CD14-positive monocyte (primary cell): ENCODE results near the gene MXI1. TPM values are rescaled to one million over a fixed set of nuclear protein-coding genes. Genes with fewer than 3 reads are reported as not detected.
"Not testable (repeated sequence)": the region's sequence is repeated elsewhere in the genome, so short reads cannot be mapped to it uniquely, and the experiment has no call there.

Source experiments
- DNase-seq, 3 donors: peaks; one replicate each; pipeline ENCODE4 v3.0.0-alpha.2; 2011 to 2022
- H2AFZ ChIP-seq: 2 replicates; pipeline ENCODE4 v1.6.0; 2012; ENCODE audit warnings: mild to moderate bottlenecking, low read depth, low read length, inconsistent platforms; ENCODE audit not compliant: insufficient read depth, poor library complexity, severe bottlenecking
- H3K27ac ChIP-seq, 2 donors: 1 replicate in 1 of 2; 2 replicates in 1 of 2; pipeline ENCODE4 v1.5.1; 2012 to 2013; ENCODE audit warnings: low read length in 2 of 2, control low read depth in 1 of 2, inconsistent platforms in 1 of 2, low read depth in 1 of 2, mild to moderate bottlenecking in 1 of 2
- H3K27me3 ChIP-seq, 2 donors: one replicate each; pipeline versions ENCODE4 v1.6.0 to v1.6.1; 2011 to 2013; ENCODE audit warnings: low read length in 2 of 2; ENCODE audit not compliant: control insufficient read depth in 2 of 2, insufficient read depth in 2 of 2
- H3K36me3 ChIP-seq, 2 donors: replicated peaks in 1 of 2; 1 replicate in 1 of 2; 2 replicates in 1 of 2; pipeline versions ENCODE4 v1.5.1 to v1.6.1; 2012 to 2013; ENCODE audit warnings: low read length in 2 of 2, control low read depth in 1 of 2, inconsistent platforms in 1 of 2, mild to moderate bottlenecking in 1 of 2; ENCODE audit not compliant: insufficient read depth in 2 of 2, control insufficient read depth in 1 of 2
- H3K4me1 ChIP-seq, 2 donors: 1 replicate in 1 of 2; 2 replicates in 1 of 2; pipeline versions ENCODE4 v1.5.1 to v1.6.1; 2012 to 2013; ENCODE audit warnings: low read length in 2 of 2, control low read depth in 1 of 2, inconsistent platforms in 1 of 2, mild to moderate bottlenecking in 1 of 2, moderate library complexity in 1 of 2; ENCODE audit not compliant: insufficient read depth in 2 of 2, control insufficient read depth in 1 of 2
- H3K4me2 ChIP-seq: replicated peaks from 2 replicates; pipeline ENCODE3; 2012; ENCODE audit warnings: low read length, moderate library complexity, mild to moderate bottlenecking; ENCODE audit not compliant: poor library complexity, severe bottlenecking; ENCODE audit errors: extremely low read depth
- H3K4me3 ChIP-seq, 3 experiments: fragments of 200-600 bp in 1 of 3; sonication (generic) in 1 of 3; replicated peaks in 1 of 3; 1 replicate in 2 of 3; 2 replicates in 1 of 3; pipeline ENCODE4 v1.5.1; 2011 to 2013; ENCODE audit warnings: low read length in 3 of 3, mild to moderate bottlenecking in 3 of 3, control low read depth in 2 of 3, low read depth in 2 of 3, inconsistent platforms in 1 of 3, moderate library complexity in 1 of 3
- H3K79me2 ChIP-seq: 2 replicates; pipeline ENCODE4 v1.6.0; 2012; ENCODE audit warnings: mild to moderate bottlenecking, control low read depth, inconsistent platforms, low read length, moderate library complexity; ENCODE audit not compliant: insufficient read depth
- H3K9ac ChIP-seq: 2 replicates; pipeline ENCODE4 v1.6.0; 2017; ENCODE audit warnings: low read length, mild to moderate bottlenecking; ENCODE audit not compliant: insufficient read depth, poor library complexity, severe bottlenecking
- H3K9me3 ChIP-seq, 2 donors: replicated peaks in 1 of 2; 1 replicate in 1 of 2; 2 replicates in 1 of 2; pipeline versions ENCODE4 v1.5.1 to v1.6.1; 2012 to 2013; ENCODE audit warnings: low read length in 2 of 2, control low read depth in 1 of 2; ENCODE audit not compliant: control insufficient read depth in 1 of 2, insufficient read depth in 1 of 2
- H4K20me1 ChIP-seq: 2 replicates; pipeline ENCODE4 v1.6.0; 2012; ENCODE audit warnings: mild to moderate bottlenecking, low read length, control low read depth, moderate library complexity; ENCODE audit not compliant: insufficient read depth
- H3K27ac Mint-ChIP-seq, 7 donors: one replicate each; pipeline ENCODE4 v1.8.0; 2020; ENCODE audit warnings: mild to moderate bottlenecking in 7 of 7, mixed read lengths in 7 of 7, moderate library complexity in 6 of 7, inconsistent platforms in 2 of 7
- H3K27me3 Mint-ChIP-seq, 3 donors: one replicate each; pipeline ENCODE4 v1.8.0; 2021 to 2022; ENCODE audit warnings: low read depth in 3 of 3, mild to moderate bottlenecking in 3 of 3, mixed read lengths in 3 of 3, moderate library complexity in 3 of 3, inconsistent platforms in 1 of 3
- H3K36me3 Mint-ChIP-seq, 2 donors: one replicate each; pipeline ENCODE4 v1.8.0; 2020; ENCODE audit warnings: mixed read lengths in 2 of 2, inconsistent platforms in 1 of 2, mild to moderate bottlenecking in 1 of 2
- H3K4me1 Mint-ChIP-seq: one replicate; pipeline ENCODE4 v1.8.0; 2020; ENCODE audit warnings: mild to moderate bottlenecking, mixed read lengths
- H3K4me3 Mint-ChIP-seq, 2 donors: one replicate each; pipeline ENCODE4 v1.8.0; 2020; ENCODE audit warnings: mild to moderate bottlenecking in 2 of 2, mixed read lengths in 2 of 2, moderate library complexity in 1 of 2
- H3K9me3 Mint-ChIP-seq, 7 donors: one replicate each; pipeline ENCODE4 v1.8.0; 2020 to 2022; ENCODE audit warnings: mixed read lengths in 7 of 7, mild to moderate bottlenecking in 6 of 7, moderate library complexity in 6 of 7, inconsistent platforms in 2 of 7
- WGBS: methylation state at CpG from one replicate; pipeline ENCODE4 v1.1.5; 2013; ENCODE audit warnings: missing lambda C conversion rate; ENCODE audit not compliant: insufficient coverage; 5-methylcytosine and 5-hydroxymethylcytosine counted together
- intact Hi-C, 2 donors: fragments of 100-400 bp; cut with micrococcal nuclease; formaldehyde crosslinking; loops; one replicate each; pipeline versions ENCODE4 v1.15.0 to v1.15.1; 2023
- polyA plus RNA-seq, 3 donors: library from polyadenylated mRNA; depleted of rRNA in 1 of 3; unstranded in 2 of 3; stranded (reverse) in 1 of 3; fragments of 300-500 nt in 2 of 3; fragments of >200 nt in 1 of 3; fragmentation: Illumina TruSeq in 2 of 3; gene quantifications; 1 replicate in 2 of 3; 2 replicates in 1 of 3; pipeline ENCODE4 v1.2.3, GENCODE V29; 2012 to 2021
- TF ChIP-seq, protein P1 (sequence below): fragments of 200-600 bp; IDR thresholded peaks from one replicate; pipeline ENCODE4 v1.8.0; 2022; ENCODE audit warnings: antibody characterized with exemption, mild to moderate bottlenecking

The MXI1 gene
- polyA plus RNA-seq, 3 donors, result 13.1 to 25.7 (median 21.6) TPM

DNA sequence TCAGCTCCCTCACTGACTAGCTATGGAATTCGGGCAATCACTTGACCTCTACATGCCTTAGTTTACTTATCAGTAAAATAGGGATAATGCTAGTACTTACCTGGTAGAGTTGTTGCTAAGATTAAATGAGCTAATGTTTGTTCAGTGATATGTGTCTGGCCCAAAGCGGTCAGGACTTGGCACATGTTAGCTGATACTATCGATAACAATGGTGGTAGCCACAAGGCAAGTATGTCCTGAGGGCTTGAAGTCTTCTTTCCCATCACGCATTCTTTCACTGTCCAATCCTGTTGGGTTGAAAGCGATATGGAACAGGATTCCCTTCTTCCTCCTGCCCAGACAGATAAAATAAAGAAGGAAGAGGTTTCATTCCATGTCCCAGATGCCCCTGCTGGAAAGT is 25.5 kb upstream of the MXI1 start:
- WGBS, result no CpG with 5 or more reads among the region's 5 CpGs

DNA sequence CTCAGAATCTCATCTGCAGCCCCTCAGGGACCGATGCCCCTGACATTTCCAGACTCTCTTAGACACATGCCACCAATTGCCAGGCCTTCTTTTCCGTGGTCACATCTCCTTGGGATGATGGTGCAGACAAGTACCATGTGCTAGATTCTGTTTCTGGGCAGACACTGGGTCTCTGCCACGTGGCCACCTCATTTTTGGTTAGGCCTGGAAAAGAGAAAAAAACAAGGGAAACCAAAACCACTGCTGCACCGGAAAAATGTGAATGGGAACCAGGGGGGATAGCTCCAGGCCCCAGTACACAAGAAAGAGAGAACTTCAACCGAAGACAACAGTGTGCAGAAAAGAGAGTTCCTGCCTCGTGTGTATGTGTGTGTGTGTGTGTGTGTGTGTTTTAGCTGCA is 23.0 kb upstream of the MXI1 start:
- Histone ChIP-seq H3K27ac (no peak overlapping the region), H3K9me3 (no peaks in the 10 kb centered on the region), H3K4me2 (no peak overlapping the region), H3K27me3 (no peaks in the 10 kb centered on the region), H3K9ac (no peak overlapping the region), H4K20me1 (no peaks in the 10 kb centered on the region), H2AFZ (no peak overlapping the region), H3K4me3 (no peak overlapping the region), H3K79me2 (no peaks in the 10 kb centered on the region), H3K4me1 (peaks cover 0 to 13% of the 10 kb centered on the region in 2 donors), H3K36me3 (no peaks in the 10 kb centered on the region)
- intact Hi-C loops, result no loop called here
- TF ChIP-seq, protein P1, sequence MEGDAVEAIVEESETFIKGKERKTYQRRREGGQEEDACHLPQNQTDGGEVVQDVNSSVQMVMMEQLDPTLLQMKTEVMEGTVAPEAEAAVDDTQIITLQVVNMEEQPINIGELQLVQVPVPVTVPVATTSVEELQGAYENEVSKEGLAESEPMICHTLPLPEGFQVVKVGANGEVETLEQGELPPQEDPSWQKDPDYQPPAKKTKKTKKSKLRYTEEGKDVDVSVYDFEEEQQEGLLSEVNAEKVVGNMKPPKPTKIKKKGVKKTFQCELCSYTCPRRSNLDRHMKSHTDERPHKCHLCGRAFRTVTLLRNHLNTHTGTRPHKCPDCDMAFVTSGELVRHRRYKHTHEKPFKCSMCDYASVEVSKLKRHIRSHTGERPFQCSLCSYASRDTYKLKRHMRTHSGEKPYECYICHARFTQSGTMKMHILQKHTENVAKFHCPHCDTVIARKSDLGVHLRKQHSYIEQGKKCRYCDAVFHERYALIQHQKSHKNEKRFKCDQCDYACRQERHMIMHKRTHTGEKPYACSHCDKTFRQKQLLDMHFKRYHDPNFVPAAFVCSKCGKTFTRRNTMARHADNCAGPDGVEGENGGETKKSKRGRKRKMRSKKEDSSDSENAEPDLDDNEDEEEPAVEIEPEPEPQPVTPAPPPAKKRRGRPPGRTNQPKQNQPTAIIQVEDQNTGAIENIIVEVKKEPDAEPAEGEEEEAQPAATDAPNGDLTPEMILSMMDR, result no peak
- 29% methylated on average over 1 of the region's 6 CpGs for WGBS
- peaks cover 10% of the 10 kb centered on the region for H3K4me1 Mint-ChIP-seq
- peaks cover under 1 to 5% (median 2%) of the 10 kb centered on the region in 3 donors for H3K27me3 Mint-ChIP-seq
- no peak overlapping the region for H3K4me3 Mint-ChIP-seq
- H3K9me3 Mint-ChIP-seq, result no peaks in the 10 kb centered on the region
- no peak overlapping the region for H3K27ac Mint-ChIP-seq
- no peak for DNase-seq
- H3K36me3 Mint-ChIP-seq, result no peaks in the 10 kb centered on the region

More for the DNA sequence above, 25.5 kb upstream of the MXI1 start:
- DNase-seq, result no peak
- H3K4me3 Mint-ChIP-seq, result no peak overlapping the region
- H3K9ac ChIP-seq, result no peak overlapping the region
- H3K79me2 ChIP-seq, result no peaks in the 10 kb centered on the region
- peaks cover 0 to 2% (median 0%) of the 10 kb centered on the region in 7 donors for H3K9me3 Mint-ChIP-seq
- peaks cover 5 to 7% (median 5%) of the 10 kb centered on the region in 3 donors for H3K27me3 Mint-ChIP-seq
- H3K9me3 ChIP-seq, result no peaks in the 10 kb centered on the region
- no peak overlapping the region for H3K4me2 ChIP-seq
- intact Hi-C loops, result no loop called here
- H2AFZ ChIP-seq, result no peak overlapping the region
- H3K4me1 Mint-ChIP-seq, result peaks cover 3% of the 10 kb centered on the region
- no peak overlapping the region for H3K4me3 ChIP-seq
- no peak overlapping the region for H3K27ac ChIP-seq
- TF ChIP-seq, protein P1, result no peak
- no peaks in the 10 kb centered on the region for H3K4me1 ChIP-seq
- H4K20me1 ChIP-seq, result no peaks in the 10 kb centered on the region
- peaks cover 0 to 2% of the 10 kb centered on the region in 2 donors for H3K36me3 Mint-ChIP-seq
- peaks cover 0 to 2% of the 10 kb centered on the region in 2 donors for H3K27me3 ChIP-seq
- no peaks in the 10 kb centered on the region for H3K36me3 ChIP-seq
- H3K27ac Mint-ChIP-seq, result no peak overlapping the region

DNA sequence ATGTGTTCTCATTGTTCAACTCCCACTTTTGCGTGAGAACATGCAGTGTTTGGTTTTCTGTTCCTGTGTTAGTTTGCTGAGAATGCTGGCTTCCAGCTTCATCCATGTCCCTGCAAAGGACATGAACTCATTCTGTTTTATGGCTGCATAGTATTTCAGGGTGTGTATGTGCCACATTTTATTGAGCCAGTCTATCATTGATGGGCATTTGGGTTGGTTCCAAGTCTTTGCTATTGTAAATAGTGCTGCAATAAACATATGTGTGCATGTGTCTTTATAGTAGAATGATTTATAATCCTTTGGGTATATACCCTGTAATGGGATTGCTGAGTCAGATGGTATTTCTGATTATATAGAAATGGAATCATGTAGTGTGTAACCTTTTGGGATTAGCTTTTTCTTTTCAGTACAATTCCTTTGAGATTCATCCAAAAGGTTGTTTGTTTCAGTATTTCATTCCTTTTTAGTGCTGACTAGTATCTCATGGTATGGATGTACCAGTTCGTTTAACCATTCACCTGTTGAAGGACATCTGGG is 21.7 kb upstream of the MXI1 start:
- not testable (repeated sequence) for H4K20me1 ChIP-seq

More for the DNA sequence above, 21.7 kb upstream of the MXI1 start:
- H3K9me3 ChIP-seq, H3K9ac ChIP-seq, H3K36me3 Mint-ChIP-seq, H3K4me3 ChIP-seq, H3K27me3 ChIP-seq, DNase-seq, H3K79me2 ChIP-seq, H3K36me3 ChIP-seq, H3K27ac ChIP-seq, H2AFZ ChIP-seq, H3K27me3 Mint-ChIP-seq, H3K9me3 Mint-ChIP-seq, H3K4me2 ChIP-seq, H3K27ac Mint-ChIP-seq, intact Hi-C loops, H3K4me3 Mint-ChIP-seq: not testable (repeated sequence)
- H3K4me1 ChIP-seq, result peaks cover 0 to 13% of the 10 kb centered on the region in 2 donors
- no CpG with 5 or more reads among the region's 2 CpGs for WGBS
- peaks cover 11% of the 10 kb centered on the region for H3K4me1 Mint-ChIP-seq
